ENCODE results near the gene PRKCI.
"Not testable (repeated sequence)": the region's sequence is repeated elsewhere in the genome, so short reads cannot be mapped to it uniquely, and the experiment has no call there.

Gene PRKCI

GRCh38 chr3:170256597-170256996 is 34.4 kb downstream of the PRKCI start:
- no peak overlapping the region for H3K27ac ChIP-seq
- TF ChIP-seq CTCF (IDR thresholded peaks at IDR 0.05) (no peak), ZFX (IDR thresholded peaks at IDR 0.05; ENCODE audit: borderline replicate concordance) (no peak)

- TF ChIP-seq ZFX (IDR thresholded peaks at IDR 0.05; ENCODE audit: borderline replicate concordance) (no peak), CTCF (IDR thresholded peaks at IDR 0.05) (no peak)
- H3K27ac ChIP-seq, result no peak overlapping the region
These were observed 34.9 kb downstream of the PRKCI start for GRCh38 chr3:170257145-170257544.

DNA sequence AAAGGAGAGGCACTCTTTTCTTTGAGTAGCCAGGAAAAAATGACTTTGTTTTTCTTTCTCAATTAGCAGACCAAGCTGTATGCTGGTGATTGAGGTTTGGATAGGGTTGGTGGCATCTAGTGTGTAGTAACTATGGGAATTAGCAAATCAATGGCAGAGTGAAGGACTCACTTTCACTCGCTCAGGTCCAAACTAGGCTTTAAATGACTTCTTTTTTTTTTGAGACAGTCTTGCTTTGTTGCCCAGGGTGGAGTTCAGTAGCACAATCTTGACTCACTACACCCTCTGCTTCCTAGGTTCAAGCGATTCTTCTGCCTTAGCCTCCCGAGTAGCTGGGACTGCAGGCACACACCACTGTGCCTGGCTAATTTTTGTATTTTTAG is 35.9 kb downstream of the PRKCI start:
- TF ChIP-seq ZFX (IDR thresholded peaks at IDR 0.05; ENCODE audit: borderline replicate concordance) (no peak), CTCF (IDR thresholded peaks at IDR 0.05) (no peak)
- H3K27ac ChIP-seq, result no peak overlapping the region

- no peak overlapping the region for H3K27ac ChIP-seq
- TF ChIP-seq CTCF (IDR thresholded peaks at IDR 0.05), result no peak
- TF ChIP-seq ZFX (IDR thresholded peaks at IDR 0.05; ENCODE audit: borderline replicate concordance), result no peak
These were observed 37.7 kb downstream of the PRKCI start for GRCh38 chr3:170259907-170260306.

DNA sequence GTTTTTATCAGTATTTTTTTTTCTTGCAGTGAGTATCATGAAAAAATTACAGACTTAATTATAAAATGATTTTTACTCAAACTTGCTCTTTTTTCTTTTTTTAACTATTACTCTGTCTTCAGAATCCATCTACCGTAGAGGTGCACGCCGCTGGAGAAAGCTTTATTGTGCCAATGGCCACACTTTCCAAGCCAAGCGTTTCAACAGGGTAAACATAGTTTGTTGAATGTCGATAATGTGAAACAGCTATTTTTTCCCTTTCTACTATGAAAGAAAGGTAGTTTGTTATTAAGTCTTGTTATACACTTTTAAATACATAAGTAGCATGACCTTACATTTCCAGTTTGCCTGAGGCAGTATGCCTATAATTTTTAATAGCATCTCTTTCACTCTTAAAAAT is 45.6 kb downstream of the PRKCI start:
- TF ChIP-seq CTCF (IDR thresholded peaks at IDR 0.05) (no peak), ZFX (IDR thresholded peaks at IDR 0.05; ENCODE audit: borderline replicate concordance) (no peak)
- H3K27ac ChIP-seq, result no peak overlapping the region

- H3K27ac ChIP-seq, result not testable (repeated sequence)
These were observed 47.5 kb downstream of the PRKCI start for GRCh38 chr3:170269673-170270254.

DNA sequence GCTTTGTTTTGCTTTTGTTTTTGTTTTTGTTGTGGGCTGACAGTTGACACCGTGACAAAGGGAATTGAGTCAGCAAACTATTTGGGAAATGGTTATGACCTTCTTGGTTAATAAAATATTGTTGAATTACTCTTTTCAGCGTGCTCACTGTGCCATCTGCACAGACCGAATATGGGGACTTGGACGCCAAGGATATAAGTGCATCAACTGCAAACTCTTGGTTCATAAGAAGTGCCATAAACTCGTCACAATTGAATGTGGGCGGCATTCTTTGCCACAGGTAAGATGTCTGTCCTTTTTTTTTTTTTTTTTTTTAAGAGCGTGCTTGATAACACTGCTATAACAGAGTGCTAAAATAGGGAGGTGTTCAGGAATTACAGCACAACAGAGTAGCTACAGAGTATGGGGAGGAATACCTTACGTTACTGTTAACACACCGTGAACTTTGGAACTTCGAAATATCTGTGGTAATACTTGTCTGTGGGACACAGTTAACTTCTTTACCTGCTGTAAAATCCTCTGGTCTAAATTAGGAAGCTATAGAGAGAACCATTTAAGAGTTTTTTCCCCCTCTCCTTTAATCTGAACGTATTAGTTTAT is 48.2 kb downstream of the PRKCI start:
- no peak for TF ChIP-seq ZFX (IDR thresholded peaks at IDR 0.05; ENCODE audit: borderline replicate concordance)
- no peak for TF ChIP-seq CTCF (IDR thresholded peaks at IDR 0.05)
- H3K27ac ChIP-seq, result no peak overlapping the region

- TF ChIP-seq CTCF (IDR thresholded peaks at IDR 0.05) (no peak), ZFX (IDR thresholded peaks at IDR 0.05; ENCODE audit: borderline replicate concordance) (no peak)
- H3K27ac ChIP-seq, result no peak overlapping the region
These were observed 52.4 kb downstream of the PRKCI start for GRCh38 chr3:170274641-170275040.
